Measurements from ENCODE around the gene CHAC1.

CHAC1 gene, protein sequence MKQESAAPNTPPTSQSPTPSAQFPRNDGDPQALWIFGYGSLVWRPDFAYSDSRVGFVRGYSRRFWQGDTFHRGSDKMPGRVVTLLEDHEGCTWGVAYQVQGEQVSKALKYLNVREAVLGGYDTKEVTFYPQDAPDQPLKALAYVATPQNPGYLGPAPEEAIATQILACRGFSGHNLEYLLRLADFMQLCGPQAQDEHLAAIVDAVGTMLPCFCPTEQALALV

DNA sequence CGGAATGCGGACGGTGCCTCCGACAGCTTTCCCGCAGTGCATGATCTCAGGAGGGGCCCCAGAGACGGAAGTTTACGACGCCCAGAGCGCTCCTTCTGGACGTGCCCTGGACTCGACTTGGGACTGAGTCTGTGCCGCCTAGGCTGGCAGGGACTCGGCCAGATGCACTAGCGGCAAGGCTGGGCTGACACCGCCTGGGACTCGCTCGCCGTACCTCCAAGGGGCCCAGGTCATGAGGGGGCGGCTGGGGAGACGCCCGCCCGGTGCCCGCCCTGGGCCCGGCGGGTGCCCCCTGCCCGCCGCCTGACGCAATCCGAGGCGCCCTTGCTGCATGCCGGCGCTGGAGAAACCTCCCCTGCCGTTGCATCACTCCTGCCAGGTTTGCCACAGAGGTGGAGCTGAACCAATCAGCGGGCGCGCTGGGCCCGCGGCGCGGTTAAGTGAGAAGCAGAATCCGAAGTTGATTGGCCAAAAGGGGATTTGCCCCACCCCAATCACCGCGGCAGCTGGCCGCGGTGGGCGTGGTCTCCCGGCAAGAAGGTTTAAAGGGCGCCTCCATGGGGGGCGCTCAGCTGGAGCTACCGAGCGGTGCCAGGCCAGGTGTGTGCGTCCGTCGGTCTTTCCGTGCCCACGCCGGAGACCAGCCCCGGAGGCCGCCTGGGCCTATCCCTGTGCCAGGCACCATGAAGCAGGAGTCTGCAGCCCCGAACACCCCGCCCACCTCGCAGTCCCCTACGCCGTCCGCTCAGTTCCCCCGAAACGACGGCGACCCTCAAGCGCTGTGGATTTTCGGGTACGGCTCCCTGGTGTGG lies at the start of gene CHAC1:
Gene CHAC1, plus strand, starts transcription at position 571 of the 812 bp plus-strand sequence. Its CDS starts 113 bp downstream, at position 684.
- peak within 1 kb of the TSS; percentile 89 for H3K4me3 ChIP-seq (ENCODE audit: low read depth, low read length)

DNA sequence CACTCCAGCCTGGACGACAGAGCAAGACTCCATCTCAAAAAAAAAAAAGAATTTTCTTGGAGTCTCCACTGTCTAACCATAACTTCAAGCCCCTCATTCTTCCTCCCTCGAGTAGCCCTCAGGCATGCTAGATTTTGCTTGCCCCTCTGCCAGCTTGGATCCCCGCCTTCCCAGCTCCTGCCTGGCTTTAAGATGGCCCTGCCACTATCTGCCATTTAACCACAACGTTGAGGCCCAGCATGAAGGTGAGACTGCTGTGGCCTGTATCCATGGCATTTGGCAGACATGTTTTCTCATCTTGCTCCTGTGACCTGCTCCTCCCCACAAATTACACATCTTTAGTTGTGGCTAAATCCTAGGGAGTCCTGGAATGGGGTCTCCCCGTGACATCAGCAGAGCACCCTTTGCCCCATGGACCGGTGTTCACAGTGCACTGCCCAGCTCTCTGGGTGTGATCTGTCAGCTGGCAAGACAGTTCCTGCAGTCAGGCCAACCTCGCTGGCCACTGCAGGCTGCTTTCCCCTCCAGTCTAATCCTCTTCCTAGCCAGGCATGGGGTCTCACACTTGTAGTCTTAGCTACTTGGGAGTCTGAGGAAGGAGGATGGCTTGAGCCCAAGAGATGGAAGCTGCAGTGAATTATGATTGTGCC lies 48.6 kb upstream of the CHAC1 start:
- no peak overlapping the region for H3K4me3 ChIP-seq (ENCODE audit: low read depth, low read length)

DNA sequence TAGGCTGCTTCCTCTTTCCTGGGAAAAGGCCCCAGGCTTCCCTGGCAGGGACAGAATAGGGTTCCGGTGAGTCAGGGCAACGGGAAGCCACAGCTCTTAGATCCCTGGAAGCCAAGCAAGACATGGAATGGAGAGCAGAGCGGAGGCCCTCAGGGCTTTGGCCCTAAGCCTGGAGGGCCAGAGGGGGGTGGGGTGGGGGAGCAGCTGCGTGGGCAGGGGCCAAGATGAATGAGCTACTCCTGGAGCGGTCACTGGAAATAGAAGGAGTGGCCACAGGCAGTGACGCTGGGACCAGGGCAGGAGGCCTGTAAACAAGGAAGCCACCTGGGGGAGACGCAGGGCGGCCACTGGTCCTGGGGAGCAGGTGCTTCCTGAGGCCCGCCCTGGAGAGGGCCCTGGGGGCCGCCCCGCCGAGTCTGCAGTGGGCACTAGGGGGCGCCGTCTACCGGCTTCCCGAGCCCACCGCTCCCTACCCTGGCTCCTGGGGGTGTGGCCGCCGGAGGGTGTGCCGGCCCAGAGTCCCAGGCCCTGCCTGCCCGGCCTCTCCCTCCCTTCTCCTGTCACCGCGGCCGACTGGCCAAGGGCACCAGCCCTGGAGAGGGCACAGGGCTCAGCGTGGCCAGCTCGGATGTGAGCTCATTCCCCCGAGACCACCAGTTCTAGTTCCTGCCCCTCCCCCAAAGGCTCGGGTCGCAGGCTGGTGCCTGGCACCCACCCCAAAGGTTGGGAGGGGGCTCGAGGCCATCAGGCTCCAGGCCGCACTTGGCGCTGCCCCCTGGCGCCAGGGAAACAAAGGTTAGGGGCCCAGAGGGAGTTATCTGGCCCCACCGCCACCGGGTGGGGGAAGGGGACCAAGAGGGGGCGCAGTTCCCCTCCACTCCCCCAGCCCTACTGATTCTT lies 46.9 kb upstream of the CHAC1 start:
- peak overlapping the region; percentile 10 for H3K4me3 ChIP-seq (ENCODE audit: low read depth, low read length)

DNA sequence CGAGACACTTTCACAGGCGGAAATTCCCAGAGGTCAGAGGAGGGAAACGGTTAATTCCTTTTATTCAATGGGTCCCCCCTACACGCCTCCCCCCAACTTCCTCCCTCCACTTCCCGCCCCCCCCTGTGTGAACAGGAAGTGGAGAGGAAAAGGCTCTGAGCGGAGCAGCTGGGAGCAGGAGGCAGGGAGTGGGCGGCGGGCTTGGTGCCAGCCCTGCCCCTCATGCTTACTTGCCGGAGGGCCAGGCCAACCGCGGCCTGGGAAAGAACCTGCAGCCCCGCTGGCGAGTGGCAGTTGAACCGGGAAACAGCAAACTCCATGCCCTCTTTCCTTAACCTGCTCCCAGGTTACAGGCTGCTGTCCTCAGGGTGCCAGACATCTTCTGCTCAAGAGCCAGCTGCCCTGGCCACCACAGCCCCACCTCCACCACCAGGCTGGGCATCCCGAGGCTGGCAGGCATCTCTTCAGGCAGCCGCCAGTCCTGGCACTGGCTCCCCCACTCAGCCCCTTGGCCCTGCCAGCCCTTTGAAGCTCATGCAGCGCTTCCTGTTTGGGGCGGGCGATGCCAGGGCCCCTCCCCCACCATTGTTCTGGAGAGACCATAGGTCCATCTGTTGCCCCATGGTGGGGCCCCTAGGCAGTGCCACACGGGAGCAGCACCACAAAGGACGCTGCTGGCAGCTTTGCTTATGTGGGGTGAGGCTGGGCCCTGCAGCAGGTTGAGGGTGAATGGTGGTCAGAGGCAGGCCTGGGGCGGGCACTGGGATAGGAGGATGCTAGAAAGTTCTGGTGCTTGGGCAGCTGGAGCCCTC lies 46.1 kb upstream of the CHAC1 start:
- H3K4me3 ChIP-seq (ENCODE audit: low read depth, low read length): peak overlapping the region; percentile 10

DNA sequence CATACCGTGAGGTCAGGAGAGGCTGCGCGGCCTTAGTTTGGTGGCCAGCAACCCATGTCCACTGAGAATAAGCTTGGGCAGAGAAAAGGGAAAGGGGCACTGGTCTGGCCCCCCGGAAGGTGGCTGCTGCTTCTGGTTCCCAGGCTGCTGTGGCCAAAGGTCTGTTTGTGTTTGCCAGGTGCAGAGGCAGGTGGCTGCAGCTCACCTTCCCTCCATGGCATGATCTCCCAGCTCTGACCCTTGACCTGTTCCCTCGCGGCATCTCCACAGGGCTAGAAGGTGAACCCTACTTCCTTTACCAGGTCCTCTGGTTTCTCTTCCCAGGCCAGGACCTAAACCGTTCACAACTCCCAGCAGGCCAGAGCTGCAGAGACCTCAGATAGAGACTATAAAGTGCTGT lies 45.2 kb upstream of the CHAC1 start:
- H3K4me3 ChIP-seq (ENCODE audit: low read depth, low read length): no peak overlapping the region

DNA sequence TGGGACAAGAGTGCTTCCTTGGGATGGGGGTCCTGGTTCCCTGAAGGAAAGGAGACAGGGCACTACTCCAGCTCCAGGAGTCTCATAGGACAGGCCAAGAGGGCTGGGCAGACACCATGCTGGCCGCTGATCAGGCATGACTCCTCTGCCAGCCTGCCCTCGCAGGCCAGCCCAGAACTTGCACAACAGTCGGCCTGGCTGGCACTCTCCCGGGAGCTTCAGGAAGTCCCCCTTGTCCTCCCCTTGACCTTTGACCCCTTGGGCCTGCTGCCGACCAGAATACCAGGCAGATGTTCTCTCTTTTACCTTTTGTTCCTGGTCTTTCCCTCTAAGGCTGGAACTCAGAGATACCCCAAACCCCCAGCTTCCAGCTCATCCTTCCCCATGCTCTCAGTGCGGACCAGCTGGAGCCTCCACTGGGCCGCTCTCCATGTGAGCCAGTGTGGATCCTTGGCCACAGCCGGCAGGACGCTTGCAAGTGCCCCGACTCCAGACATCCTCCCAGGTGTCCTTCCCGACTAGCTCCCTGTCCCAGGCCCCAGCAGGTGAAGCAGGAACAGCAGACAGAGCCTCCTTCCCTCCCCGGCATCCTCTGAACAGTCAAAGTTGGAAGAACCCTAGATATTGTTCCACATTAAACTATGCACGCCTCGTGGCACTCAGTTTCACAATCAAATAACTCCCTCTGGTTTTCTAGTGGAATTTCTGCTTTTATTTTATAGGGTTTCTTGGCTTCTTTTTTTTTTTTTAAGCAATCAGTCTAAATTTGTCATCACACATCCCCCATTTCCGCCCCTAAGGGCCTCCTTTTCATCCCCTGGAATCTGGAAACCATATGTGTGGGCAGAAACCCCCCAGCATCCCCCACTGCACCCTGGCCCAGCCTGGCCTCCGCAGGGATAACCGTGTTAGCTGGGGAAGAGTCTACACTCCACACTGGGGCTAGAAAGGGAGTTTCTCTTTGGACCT lies 43.3 kb upstream of the CHAC1 start:
- no peak overlapping the region for H3K4me3 ChIP-seq (ENCODE audit: low read depth, low read length)

DNA sequence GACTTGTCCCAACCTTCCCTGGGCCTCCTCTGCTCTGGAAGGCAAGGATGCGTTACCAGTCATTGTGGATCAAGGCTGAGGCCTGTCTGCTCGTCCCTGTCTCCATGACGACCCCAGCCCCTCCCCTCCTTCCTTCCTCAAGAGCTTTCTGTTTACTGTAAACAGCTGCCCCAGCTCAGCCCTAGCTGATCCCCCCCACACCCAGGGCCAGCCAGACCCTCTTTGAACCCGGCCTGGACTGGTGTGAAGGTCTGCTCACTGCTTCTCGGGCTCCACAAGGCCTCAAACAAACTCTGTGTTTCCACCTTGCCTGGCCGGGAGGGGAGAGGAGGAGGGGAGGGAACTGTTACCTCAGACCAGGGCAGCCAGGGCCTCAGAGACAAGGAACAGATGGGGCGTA lies 42.1 kb upstream of the CHAC1 start:
- no peak overlapping the region for H3K4me3 ChIP-seq (ENCODE audit: low read depth, low read length)

DNA sequence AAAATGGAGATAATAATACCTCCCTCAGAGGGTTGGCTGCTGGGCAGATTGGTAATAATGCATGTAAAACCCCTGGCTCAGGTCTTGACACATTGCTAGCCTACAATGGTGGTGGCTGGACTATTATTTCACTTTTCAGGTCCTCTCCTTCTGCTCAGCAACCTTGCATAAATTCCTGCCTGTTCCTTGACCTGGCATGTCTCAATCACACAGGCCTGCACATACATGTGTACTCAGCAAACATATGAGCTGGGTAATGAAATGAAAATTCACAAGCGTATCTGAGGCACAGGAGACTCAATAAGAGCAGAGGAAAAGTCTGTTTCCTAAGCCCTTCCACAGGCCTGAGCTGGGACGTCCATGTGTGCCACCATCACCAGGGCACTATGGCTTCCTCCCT lies 41.6 kb upstream of the CHAC1 start:
- no peak overlapping the region for H3K4me3 ChIP-seq (ENCODE audit: low read depth, low read length)

DNA sequence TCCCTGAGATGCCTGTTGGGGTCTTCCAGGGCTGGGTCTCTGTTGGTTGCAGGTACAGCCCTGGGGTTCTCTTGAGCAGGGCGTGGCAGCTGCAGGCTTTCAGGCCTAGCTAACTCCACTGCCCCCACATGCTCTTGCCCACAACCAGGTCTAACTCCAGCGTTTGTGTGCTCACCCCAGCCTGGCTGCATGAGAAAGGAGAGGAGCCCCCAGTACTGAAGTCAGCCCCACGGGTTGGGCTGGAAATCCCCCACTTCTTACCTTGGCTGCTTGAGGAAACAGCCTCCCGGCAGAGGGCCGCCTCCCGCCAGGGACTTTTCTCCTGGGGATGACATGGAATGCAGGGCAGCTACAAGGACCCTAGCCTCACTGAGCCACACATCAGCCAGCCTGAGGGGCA lies 40.8 kb upstream of the CHAC1 start:
- H3K4me3 ChIP-seq (ENCODE audit: low read depth, low read length): no peak overlapping the region

DNA sequence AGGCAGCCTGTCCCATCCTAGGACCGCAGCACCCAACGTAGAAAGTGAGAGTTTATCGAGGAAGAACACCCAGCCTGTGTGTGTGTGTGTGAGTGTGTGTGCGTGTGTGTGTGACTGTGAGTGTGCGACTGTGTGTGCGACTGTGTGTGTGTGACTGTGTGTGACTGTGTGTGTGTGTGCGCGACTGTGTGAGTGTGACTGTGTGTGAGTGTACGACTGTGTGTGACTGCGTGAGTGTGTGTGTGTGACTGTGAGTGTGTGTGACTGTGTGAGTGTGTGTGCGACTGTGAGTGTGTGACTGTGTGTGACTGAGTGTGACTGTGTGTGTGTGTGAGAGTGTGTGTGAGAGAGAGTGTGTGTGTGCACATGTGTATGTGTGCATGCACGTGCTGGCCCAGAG lies 39.3 kb upstream of the CHAC1 start:
- no peak overlapping the region for H3K4me3 ChIP-seq (ENCODE audit: low read depth, low read length)

DNA sequence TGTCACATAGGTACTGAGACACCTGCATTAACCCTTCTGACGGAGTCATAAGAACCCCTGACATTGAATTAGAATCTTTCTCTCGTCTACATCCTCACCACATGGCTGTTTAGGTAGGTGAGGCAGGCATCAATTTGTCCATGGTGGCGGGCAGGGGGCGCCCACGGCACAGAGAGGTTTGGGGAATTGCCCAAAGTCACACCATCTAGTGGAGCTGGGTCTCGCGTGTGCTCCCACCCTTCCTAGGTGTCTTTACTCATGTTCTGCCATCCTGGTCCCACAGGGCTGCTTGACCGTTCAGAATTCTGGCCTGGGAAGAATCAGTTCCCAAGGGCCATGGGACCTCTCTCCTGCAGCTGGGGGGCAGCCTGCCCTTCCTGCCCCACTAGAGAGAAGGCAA lies 38.8 kb upstream of the CHAC1 start:
- no peak overlapping the region for H3K4me3 ChIP-seq (ENCODE audit: low read depth, low read length)

DNA sequence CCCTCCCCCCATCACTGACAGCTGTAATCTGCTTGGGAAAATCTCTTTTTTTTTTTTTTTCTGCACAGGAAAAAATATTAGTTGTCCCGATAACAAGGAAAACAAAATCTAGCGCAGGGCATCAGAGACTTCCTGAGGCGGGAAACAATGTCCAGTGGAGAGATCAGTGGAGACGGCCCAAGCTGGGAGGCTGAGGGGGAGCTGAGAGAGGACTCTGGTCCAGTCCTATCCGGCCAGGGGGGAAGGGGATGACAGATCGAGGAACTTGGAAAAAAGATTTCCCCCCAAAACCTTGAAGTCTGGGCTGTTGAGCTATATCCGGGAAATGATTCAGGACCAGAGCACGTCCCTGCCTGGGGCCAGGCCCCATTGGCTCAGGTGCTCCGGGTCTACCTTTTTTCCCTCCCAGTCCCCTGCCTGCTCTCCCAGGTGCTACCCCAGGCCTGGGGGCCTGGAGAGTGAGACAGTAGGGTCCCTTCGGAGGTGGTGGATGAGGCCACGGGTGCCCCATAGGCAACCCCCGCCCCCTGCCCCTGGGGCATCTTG lies 38.1 kb upstream of the CHAC1 start:
- no peak overlapping the region for H3K4me3 ChIP-seq (ENCODE audit: low read depth, low read length)

DNA sequence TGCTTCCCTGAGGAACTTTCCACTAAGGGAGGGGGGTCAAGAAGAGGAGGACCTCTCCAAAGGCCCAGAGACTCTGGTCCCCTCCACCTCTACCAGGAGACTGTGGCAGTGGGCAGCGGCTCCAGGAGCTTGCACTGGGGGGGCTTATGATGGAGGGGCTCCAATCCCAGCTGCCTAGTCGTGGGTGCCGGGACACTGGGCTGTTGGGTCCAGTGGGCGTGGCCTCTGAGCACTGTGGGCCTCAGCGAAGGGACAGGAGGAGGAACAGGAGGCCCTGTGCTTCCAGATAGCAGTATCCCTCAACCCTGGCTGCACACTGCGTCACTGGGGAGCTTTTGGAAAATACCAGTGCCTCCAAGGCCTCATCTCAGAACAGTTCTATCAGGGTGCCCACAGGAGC lies 37.6 kb upstream of the CHAC1 start:
- H3K4me3 ChIP-seq (ENCODE audit: low read depth, low read length): no peak overlapping the region

DNA sequence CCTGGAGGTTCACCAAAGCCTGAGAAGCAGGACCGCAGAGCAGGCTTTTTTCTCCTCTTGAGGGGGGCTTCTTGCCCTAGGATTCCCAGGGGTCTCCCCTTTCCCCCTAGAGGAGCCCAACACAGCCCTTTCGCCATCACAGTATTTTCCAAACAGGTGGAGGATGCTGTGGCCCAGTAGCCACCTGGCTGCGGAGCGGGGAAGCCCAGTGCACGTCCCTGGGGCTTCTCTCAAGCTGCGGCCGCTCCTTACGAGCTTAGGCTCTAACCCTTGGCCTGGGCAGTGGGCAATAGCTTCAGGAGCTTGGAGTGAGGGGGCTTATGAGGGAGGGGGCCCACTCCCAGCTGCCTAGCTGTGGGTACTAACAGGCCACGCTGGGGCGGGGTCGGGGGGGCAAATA lies 35.7 kb upstream of the CHAC1 start:
- no peak overlapping the region for H3K4me3 ChIP-seq (ENCODE audit: low read depth, low read length)

DNA sequence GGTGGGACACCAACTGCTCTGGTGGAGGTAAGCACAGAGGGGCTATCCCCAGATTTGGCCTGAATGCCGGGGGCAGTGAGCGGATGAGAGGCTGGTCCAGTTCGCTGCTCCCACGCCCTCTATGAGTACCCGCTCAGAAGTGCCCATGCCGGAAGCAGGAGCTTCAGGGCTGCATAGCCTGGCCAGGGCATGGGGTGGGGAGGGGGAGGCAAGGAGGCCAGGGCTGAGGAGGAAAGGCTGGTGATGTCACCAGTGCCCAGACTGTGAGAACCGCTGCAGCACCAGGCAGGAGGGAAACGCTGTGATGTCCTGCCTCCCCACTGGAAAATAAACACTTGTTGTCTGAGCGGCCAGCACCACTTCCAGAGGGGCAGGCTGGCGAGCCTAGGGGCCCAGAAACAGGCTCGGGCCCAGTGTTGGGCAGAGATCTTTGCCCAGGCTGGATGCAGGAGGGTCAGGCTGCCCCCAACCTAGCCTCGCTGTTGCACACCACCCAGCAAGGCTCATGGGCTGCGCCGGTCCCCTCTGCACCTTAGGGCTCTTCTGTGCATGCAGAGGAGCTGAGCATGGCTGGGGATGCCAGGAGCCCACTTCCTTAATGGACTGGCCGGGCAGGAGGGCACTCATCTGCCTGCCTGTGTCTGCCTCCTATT lies 35.0 kb upstream of the CHAC1 start:
- no peak overlapping the region for H3K4me3 ChIP-seq (ENCODE audit: low read depth, low read length)

DNA sequence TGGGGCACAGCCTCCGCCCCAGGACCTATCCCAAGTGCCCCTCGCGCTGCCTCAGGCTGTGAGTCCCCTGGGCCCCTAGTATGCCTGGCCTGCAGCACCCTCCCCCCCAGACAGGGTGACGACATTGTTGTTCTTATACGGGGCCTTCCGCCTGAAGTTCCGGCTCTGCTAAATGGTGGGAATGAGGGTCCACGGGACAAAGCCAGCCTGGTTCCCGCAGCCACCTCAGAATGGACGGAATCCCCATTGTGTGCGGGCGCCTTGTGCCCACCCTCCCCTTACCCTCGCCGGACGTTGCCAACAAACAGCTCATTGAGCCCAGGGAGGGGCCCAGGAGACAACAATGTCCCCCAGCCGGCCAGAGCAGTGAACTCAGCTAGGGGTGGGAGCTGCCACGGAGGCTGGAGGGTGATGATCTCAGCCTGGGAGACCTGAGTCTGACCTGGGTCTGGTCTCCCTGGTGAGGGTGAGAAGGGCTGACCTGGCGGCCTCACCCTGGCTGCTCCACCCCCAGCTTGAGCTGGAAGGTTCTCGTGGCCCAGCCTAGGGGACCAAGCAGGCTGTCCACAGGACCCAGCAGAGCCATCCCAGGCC lies 34.4 kb upstream of the CHAC1 start:
- H3K4me3 ChIP-seq (ENCODE audit: low read depth, low read length): no peak overlapping the region

DNA sequence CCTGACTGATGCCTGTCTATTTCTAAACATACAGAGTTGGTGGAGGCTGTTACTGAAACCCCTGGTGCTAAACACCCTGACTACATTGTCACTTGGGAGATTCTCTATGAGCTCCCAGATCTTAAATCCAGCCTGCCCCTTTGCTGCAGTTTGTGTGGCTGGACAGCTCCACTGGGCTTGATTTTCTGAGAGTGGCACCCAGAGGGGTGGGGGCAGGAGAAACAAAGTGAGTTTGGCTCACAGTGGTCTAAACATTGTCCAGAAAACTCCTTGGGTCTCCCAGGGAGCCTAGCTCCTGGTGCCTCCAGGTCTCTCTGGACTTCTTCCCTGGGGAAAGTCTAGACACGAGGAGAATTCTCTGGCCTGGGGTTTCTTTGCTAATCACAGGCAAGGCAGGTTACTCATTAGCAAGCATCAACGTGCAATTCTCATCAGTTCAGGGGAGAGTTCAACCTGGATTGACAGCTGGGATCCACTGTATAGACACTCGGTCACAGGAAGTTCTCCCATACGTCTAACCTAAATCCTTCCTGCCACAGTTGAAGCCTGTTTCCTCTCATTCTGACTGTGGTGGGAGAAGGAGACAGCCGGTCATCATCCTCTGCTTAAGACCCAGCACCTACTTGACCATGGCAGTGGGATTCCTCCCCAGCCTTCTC lies 31.2 kb upstream of the CHAC1 start:
- no peak overlapping the region for H3K4me3 ChIP-seq (ENCODE audit: low read depth, low read length)
